AG09319 (cell line): ENCODE results near the gene FYN.

Experiments used
- DNase-seq: peaks from one replicate; pipeline ENCODE4 v3.0.0-alpha.2; 2010; ENCODE audit warnings: low read depth; ENCODE audit errors: extremely low read depth
- TF ChIP-seq, protein P1 (sequence below): IDR thresholded peaks from 2 replicates; pipeline ENCODE4 v1.5.1; 2011; ENCODE audit warnings: low read depth, mild to moderate bottlenecking, inconsistent platforms, low read length, moderate library complexity

Gene FYN

DNA sequence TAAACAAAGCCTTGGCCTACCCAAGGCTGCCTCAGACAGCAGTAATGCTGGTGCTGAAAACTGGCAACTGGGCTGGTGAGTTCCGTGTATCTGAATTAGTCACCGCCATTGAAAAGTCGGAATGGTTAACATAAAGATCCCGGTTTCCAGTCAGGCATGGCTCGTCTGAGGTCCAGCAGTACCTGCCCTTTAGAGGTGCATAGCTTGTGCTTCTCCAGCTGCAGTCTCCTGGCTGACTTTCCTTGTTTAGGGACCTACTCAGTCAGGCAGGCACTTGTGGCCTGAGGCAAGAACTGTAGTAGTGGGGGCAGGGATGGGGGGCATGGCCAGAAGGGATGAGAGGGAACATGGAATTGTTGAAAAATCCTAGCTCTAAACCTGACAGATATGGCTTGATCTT, 101.6 kb downstream of the FYN start:
- DNase-seq, result no peak
- TF ChIP-seq, protein P1, sequence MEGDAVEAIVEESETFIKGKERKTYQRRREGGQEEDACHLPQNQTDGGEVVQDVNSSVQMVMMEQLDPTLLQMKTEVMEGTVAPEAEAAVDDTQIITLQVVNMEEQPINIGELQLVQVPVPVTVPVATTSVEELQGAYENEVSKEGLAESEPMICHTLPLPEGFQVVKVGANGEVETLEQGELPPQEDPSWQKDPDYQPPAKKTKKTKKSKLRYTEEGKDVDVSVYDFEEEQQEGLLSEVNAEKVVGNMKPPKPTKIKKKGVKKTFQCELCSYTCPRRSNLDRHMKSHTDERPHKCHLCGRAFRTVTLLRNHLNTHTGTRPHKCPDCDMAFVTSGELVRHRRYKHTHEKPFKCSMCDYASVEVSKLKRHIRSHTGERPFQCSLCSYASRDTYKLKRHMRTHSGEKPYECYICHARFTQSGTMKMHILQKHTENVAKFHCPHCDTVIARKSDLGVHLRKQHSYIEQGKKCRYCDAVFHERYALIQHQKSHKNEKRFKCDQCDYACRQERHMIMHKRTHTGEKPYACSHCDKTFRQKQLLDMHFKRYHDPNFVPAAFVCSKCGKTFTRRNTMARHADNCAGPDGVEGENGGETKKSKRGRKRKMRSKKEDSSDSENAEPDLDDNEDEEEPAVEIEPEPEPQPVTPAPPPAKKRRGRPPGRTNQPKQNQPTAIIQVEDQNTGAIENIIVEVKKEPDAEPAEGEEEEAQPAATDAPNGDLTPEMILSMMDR, result no peak

DNA sequence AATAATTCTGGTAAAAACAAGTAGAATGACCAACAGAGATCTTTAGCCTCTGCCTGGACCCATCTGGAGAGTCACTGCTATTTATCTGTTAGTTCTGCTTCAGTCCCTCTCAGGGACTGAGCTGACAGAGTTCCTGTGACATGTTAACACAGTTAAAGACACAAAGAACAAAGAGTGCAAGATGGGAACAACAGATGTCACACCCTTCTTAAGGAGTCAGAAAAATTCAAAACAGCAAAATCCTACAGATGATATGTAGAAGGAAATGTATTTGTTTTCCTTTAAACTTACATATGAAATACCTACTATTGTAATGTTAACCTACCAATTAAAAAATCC, 102.2 kb downstream of the FYN start:
- DNase-seq, result no peak
- TF ChIP-seq, protein P1, result no peak

DNA sequence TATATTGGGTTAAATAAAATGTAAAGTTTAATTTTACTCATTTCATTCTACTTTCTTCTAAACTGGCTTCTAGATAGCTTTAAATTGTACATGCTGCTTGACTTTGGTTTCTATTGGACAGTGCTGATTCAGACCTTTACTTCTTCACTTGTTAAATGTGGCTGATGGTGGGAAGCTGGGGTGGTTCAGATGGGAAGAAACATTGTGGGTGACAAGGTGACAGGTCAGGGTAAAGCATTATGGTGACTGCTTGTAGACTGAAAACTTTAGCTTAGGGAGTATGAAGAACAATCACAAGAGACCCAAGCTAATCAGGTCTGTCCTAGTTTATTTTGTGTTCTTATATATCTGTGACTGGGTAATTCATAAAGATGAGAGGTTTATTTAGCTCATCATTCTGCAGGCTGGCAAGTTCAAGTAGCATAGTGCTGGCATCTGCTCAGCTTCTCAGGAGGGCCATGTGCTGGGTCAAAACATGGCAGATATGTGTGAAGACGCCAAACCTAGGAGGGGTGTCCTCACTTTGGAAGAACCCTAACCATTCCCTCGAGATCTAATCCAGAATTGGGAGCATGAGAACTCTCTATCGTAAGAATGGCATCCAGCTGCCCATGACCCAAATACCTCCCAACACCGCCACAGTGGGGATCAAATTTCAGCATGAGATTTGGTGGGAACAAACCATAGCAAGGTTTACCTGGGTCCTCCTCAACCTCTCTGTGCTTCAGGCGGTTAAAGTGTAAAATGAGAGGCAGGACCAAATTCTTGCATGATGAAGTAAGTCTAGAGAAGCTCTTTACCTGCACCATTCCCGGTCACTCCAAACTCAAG, 102.8 kb downstream of the FYN start:
- DNase-seq, result no peak
- TF ChIP-seq, protein P1, result no peak

DNA sequence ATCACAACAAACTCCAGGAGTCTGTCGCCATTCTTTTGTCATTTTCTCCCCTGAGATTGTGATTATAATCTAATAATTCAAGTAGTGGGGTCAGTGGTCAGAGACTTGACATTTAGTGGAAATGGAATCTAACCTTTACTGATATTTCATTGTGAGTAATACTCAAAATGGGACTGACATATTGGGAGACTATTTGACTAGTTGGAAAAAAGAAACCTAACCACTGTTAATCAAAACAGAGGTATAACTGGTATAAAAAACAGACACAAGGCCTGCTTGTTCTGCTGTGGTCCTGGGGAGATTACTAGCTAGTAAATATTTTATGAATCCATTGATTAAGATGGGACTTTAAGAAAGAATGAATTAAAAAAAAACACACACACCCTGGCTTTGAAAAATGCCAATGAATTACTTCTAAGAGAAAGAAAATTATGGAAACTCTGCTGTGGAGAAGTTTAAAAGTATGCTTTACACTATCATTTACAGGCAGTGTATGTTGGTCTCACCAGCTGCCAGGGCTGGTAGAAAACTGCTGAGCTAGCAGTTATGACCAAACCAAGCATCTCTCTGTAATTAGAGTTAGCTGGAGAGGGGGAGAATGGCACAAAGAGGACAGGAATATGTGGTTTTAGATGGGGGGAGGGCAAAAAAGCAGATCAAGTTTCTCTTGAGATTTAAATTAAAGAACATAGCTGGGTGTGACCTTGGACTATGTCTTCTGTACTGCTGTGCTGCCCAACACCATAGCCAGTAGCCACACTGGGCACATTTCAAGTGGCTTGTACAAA, 103.7 kb downstream of the FYN start:
- no peak for DNase-seq
- TF ChIP-seq, protein P1, result no peak

DNA sequence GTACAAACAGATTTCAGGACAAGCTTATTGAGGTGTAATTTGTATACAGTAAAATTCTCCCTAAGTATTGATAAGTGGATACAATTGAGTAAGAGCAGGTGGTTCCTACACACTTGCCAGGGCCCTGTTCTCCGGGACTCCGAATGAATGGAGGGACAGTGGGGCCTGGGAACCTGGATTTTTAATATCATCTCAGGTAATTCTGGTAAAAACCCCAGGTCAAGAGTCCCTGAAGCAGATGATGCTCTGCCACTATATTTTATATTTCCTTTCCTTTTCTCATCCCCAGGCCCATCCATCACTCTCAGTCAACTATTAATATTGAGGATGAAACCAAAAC, 104.9 kb downstream of the FYN start:
- TF ChIP-seq, protein P1, result no peak
- no peak for DNase-seq

DNA sequence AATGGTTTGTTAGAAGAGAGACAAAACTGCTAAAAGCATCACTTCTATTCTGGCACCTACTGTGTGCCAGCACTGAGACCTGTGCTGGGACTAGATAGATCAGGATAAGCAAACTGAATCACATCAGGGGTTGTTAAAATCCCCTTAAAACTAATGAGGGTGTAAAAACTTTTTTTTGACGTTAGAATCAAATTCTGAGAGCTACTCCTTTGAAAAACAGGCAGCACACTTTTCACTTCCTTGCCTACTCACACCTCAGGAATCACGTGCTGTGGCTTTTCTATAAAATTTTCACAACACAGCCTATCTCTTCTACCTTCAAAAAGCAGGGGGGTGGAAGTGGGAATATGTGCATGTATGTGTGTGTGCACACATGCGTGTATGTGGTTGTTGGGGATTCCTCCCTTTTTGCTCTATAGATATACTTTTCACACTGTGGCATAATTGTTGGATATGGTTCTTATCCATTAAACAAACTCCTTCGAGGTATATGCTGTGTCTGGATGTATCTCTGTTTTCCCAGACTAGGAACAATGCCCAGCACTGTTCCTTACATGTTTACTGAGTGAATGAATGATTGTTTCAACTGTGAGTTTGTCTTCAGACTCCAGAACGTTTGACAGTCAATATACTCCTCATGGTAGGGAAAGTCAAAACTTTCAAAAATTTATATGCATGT, 105.4 kb downstream of the FYN start:
- TF ChIP-seq, protein P1, result no peak
- DNase-seq, result no peak
